PC-9 (cell line): Measurements from ENCODE around the gene EVI5L. TPM values are rescaled to one million over a fixed set of nuclear protein-coding genes. Genes with fewer than 3 reads are reported as not detected.

ENCODE experiments used
- BruUV-seq: library from RNA; stranded (reverse); fragments of 400-500 nt; replicated peaks from 2 replicates; lab custom pipeline; 2021; lab: Mats Ljungman, UMichigan
- CTCF ChIA-PET: fragments of 300-600 bp; sonication (Branson Sonifier 250); formaldehyde crosslinking; loops from one replicate; lab custom pipeline; 2022; ENCODE audit warnings: antibody characterized with exemption; lab: Charles Lee
- POLR2A ChIA-PET: fragments of 300-600 bp; sonication (Branson Sonifier 250); formaldehyde crosslinking; loops from one replicate; lab custom pipeline; 2022; ENCODE audit warnings: antibody characterized with exemption; ENCODE audit not compliant: unreplicated experiment; lab: Charles Lee
- DNase-seq, 2 experiments: peaks; one replicate each; pipeline versions ENCODE4 v3.0.0 to v3.0.0-alpha.2; 2015 to 2022; ENCODE audit warnings: mixed read lengths in 1 of 2
- H2AFZ ChIP-seq: fragments of 200-600 bp; sonication (generic); 2 replicates; pipeline ENCODE4 v1.8.1; 2017; ENCODE audit warnings: antibody characterized with exemption
- H3F3A ChIP-seq: fragments of 200-600 bp; sonication (generic); 2 replicates; pipeline ENCODE4 v1.8.1; 2017; ENCODE audit warnings: antibody characterized with exemption, mild to moderate bottlenecking, low read depth; ENCODE audit not compliant: insufficient read depth
- H3K27ac ChIP-seq: fragments of 200-600 bp; sonication (generic); 2 replicates; pipeline ENCODE4 v1.6.1; 2016; ENCODE audit warnings: mixed run types
- H3K27me3 ChIP-seq: fragments of 200-600 bp; sonication (generic); 2 replicates; pipeline ENCODE4 v1.6.1; 2016; ENCODE audit warnings: low read depth, mixed run types; ENCODE audit not compliant: insufficient read depth
- H3K36me3 ChIP-seq: fragments of 200-600 bp; sonication (generic); 2 replicates; pipeline ENCODE4 v1.6.1; 2016; ENCODE audit warnings: low read depth, mixed run types
- H3K4me1 ChIP-seq: fragments of 200-600 bp; sonication (generic); replicated peaks from 2 replicates; pipeline ENCODE4 v1.6.1; 2016; ENCODE audit warnings: mixed run types; ENCODE audit not compliant: insufficient read depth
- H3K4me2 ChIP-seq: fragments of 200-600 bp; sonication (generic); 2 replicates; pipeline ENCODE4 v1.6.1; 2017; ENCODE audit warnings: mixed run types
- H3K4me3 ChIP-seq: fragments of 200-600 bp; sonication (generic); 2 replicates; pipeline ENCODE4 v1.6.1; 2016; ENCODE audit warnings: mixed run types
- H3K79me2 ChIP-seq: fragments of 200-600 bp; sonication (generic); 2 replicates; pipeline ENCODE4 v1.6.1; 2017; ENCODE audit warnings: low read depth, mixed run types
- H3K9me2 ChIP-seq: fragments of 200-600 bp; sonication (generic); 2 replicates; pipeline ENCODE4 v1.8.1; 2017; ENCODE audit warnings: mild to moderate bottlenecking; ENCODE audit not compliant: insufficient read depth
- H3K9me3 ChIP-seq: fragments of 200-600 bp; sonication (generic); 2 replicates; pipeline ENCODE4 v1.8.1; 2016; ENCODE audit warnings: low read depth; ENCODE audit not compliant: insufficient read depth
- H4K20me1 ChIP-seq: fragments of 200-600 bp; sonication (generic); 2 replicates; pipeline ENCODE4 v1.8.1; 2017; ENCODE audit not compliant: insufficient read depth
- EZH2 ChIP-seq: fragments of 200-600 bp; sonication (generic); IDR thresholded peaks from 2 replicates; pipeline ENCODE4 v1.8.0; 2017; ENCODE audit warnings: antibody characterized with exemption, low read depth
- intact Hi-C: fragments of 100-400 bp; cut with micrococcal nuclease; formaldehyde crosslinking; loops from one replicate; pipeline ENCODE4 v1.10.0; 2022; ENCODE audit not compliant: unreplicated experiment
- total RNA-seq: library from RNA; stranded (reverse); gene quantifications from 2 replicates; pipeline ENCODE4 v1.2.3, GENCODE V29; 2021
- TF ChIP-seq, protein P1 (sequence below): fragments of 200-600 bp; sonication (generic); conservative IDR thresholded peaks from 2 replicates; pipeline ENCODE4 v1.6.1; 2017; ENCODE audit warnings: mixed run types, antibody characterized with exemption, mild to moderate bottlenecking, moderate library complexity

Gene EVI5L
- total RNA-seq, 1 experiment from 2014 or later = 19.2 TPM

- Histone ChIP-seq H2AFZ (peak overlapping the region; percentile 72), H3K4me2 (peak overlapping the region; percentile 85), H3K4me1 (peaks cover 21% of the 10 kb centered on the region), H3K27me3 (no peaks in the 10 kb centered on the region), H4K20me1 (no peaks in the 10 kb centered on the region), H3K79me2 (no peaks in the 10 kb centered on the region), H3K4me3 (peak overlapping the region; percentile 70), H3K9me2 (no peaks in the 10 kb centered on the region), H3K9me3 (no peaks in the 10 kb centered on the region), H3K27ac (no peak overlapping the region), H3F3A (peaks cover 50% of the 10 kb centered on the region), H3K36me3 (no peaks in the 10 kb centered on the region)
- TF ChIP-seq, protein P1, sequence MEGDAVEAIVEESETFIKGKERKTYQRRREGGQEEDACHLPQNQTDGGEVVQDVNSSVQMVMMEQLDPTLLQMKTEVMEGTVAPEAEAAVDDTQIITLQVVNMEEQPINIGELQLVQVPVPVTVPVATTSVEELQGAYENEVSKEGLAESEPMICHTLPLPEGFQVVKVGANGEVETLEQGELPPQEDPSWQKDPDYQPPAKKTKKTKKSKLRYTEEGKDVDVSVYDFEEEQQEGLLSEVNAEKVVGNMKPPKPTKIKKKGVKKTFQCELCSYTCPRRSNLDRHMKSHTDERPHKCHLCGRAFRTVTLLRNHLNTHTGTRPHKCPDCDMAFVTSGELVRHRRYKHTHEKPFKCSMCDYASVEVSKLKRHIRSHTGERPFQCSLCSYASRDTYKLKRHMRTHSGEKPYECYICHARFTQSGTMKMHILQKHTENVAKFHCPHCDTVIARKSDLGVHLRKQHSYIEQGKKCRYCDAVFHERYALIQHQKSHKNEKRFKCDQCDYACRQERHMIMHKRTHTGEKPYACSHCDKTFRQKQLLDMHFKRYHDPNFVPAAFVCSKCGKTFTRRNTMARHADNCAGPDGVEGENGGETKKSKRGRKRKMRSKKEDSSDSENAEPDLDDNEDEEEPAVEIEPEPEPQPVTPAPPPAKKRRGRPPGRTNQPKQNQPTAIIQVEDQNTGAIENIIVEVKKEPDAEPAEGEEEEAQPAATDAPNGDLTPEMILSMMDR = no peak
- no peak for TF ChIP-seq EZH2
- TSS peak; percentile 10 for BruUV-seq
- ChIA-PET CTCF (interaction anchor here (0.7 to 2.0 kb wide), 5 partner anchors 16 to 513 kb away, joined by 3 to 20 read pairs (median 10); partner anchors contain the start of genes MAP2K7, SNAPC2 and TIMM44), POLR2A (interaction anchor here (0.5 kb wide), 1 partner anchor 35 kb away, joined by 4 read pairs; no protein-coding TSS in a partner anchor)
- intact Hi-C loops = loop anchor here (1.0 to 2.0 kb wide), 2 partner anchors 21 to 35 kb away; partner anchors contain the start of genes LRRC8E and MAP2K7
- no peak for DNase-seq
These were observed 38.3 kb downstream of the EVI5L start for GRCh38 chr19:7868326-7868670.

GRCh38 chr19:7868671-7869452 is 38.8 kb downstream of the EVI5L start:
- Histone ChIP-seq H4K20me1 (no peaks in the 10 kb centered on the region), H3K9me2 (no peaks in the 10 kb centered on the region), H3K9me3 (no peaks in the 10 kb centered on the region), H2AFZ (peak overlapping the region; percentile 75), H3K27ac (no peak overlapping the region), H3K27me3 (no peaks in the 10 kb centered on the region), H3K4me1 (peaks cover 24% of the 10 kb centered on the region), H3F3A (peaks cover 49% of the 10 kb centered on the region), H3K4me2 (peak overlapping the region; percentile 85), H3K36me3 (no peaks in the 10 kb centered on the region), H3K4me3 (peak overlapping the region; percentile 70), H3K79me2 (no peaks in the 10 kb centered on the region)
- TF ChIP-seq, protein P1 = peak; percentile 73
- no peak for TF ChIP-seq EZH2
- CTCF ChIA-PET = interaction anchor here (0.6 to 2.0 kb wide), 7 partner anchors 16 to 514 kb away, joined by 3 to 20 read pairs (median 3); partner anchors contain the start of genes MAP2K7, SNAPC2, TIMM44 and TRAPPC5
- DNase-seq = peak; percentile 90 to 94
- BruUV-seq = no TSS peak
- intact Hi-C loops = loop anchor here (1.0 to 2.0 kb wide), 2 partner anchors 20 to 34 kb away; partner anchors contain the start of genes LRRC8E and MAP2K7
- POLR2A ChIA-PET = interaction anchor here (0.5 to 1.2 kb wide), 6 partner anchors 34 to 522 kb away, joined by 3 to 13 read pairs (median 4); partner anchors contain the start of genes MAP2K7, RAB11B and SNAPC2

DNA sequence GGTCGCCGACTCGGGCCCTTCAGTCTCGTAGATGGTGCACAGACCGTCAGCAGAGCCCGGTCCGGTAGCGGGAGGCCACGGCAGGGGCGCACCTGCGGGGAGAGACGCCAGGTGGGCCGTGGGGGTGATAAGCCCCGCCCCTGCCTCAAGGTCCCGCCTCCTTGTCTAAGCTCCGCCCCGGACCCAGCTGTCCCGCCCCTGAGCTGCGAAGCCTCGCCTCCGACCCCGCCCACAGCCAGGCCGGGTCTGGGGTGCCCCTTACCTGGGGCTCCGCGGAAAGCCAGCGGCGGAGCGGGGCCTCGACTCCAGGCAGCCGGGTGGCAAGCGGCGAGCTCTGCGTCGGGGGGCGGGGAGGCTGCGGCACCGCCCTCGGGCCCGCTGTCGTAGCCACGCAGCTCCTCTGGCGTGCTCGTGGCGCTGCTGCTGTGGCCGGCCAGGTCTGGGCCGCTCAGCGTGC is 39.5 kb downstream of the EVI5L start:
- TF ChIP-seq, protein P1 = peak; percentile 48; the same call in 1 of the 2 replicates
- TF ChIP-seq EZH2 = no peak
- intact Hi-C loops = loop anchor here (2.0 kb wide), 1 partner anchor 19 kb away; the partner anchor contains the start of gene LRRC8E
- Histone ChIP-seq H3K9me3 (no peaks in the 10 kb centered on the region), H3K27ac (peak overlapping the region; percentile 33; the same call in 1 of the 2 replicates), H3K79me2 (no peaks in the 10 kb centered on the region), H3F3A (peaks cover 49% of the 10 kb centered on the region), H3K36me3 (no peaks in the 10 kb centered on the region), H3K4me2 (peak overlapping the region; percentile 85), H4K20me1 (no peaks in the 10 kb centered on the region), H3K4me1 (peaks cover 26% of the 10 kb centered on the region), H3K4me3 (peak overlapping the region; percentile 70), H3K9me2 (no peaks in the 10 kb centered on the region), H2AFZ (peak overlapping the region; percentile 75), H3K27me3 (no peaks in the 10 kb centered on the region)
- no TSS peak for BruUV-seq
- ChIA-PET POLR2A (interaction anchor here (0.6 to 1.2 kb wide), 8 partner anchors 11 to 685 kb away, joined by 3 to 13 read pairs (median 4); partner anchors contain the start of genes MAP2K7, RAB11B and SNAPC2), CTCF (interaction anchor here (0.6 to 2.0 kb wide), 5 partner anchors 20 to 396 kb away, joined by 3 to 20 read pairs (median 10); partner anchors contain the start of genes MAP2K7, SNAPC2 and TIMM44)
- peak; percentile 63 to 89 for DNase-seq
